Prostate gland (tissue), 2 donors: ENCODE results near the gene VPS13D.

Experiments
- CTCF ChIP-seq, 4 experiments: fragments of 200-600 bp in 2 of 4; fragments of 450-650 bp in 2 of 4; sonication (generic) in 2 of 4; IDR thresholded peaks; 1 replicate in 3 of 4; 2 replicates in 1 of 4; pipeline ENCODE4 v1.5.1; 2016 to 2019; ENCODE audit warnings: antibody characterized with exemption in 4 of 4, mild to moderate bottlenecking in 2 of 4, moderate library complexity in 2 of 4
- POLR2AphosphoS5 ChIP-seq: sonication (generic); formaldehyde crosslinking; IDR thresholded peaks from one replicate; pipeline ENCODE4 v1.6.1; 2017; ENCODE audit warnings: antibody characterized with exemption

- TF ChIP-seq CTCF (IDR thresholded peaks at IDR 0.05) (no peak), POLR2AphosphoS5 (peak; percentile 5)
These were observed 218.9 kb downstream of the VPS13D start for GRCh38 chr1:12448746-12449177.
